B cell (primary cell): ENCODE measurements around the gene ADAMTSL5. TPM values are rescaled to one million over a fixed set of nuclear protein-coding genes. Genes with fewer than 3 reads are reported as not detected.

Experiments
- ATAC-seq: fragments of 200-7000 bp; cut with Tn5 transposase; one replicate; pipeline ENCODE4 v1.10.0; 2021; ENCODE audit warnings: low read depth, mild to moderate bottlenecking, moderate number of reproducible peaks, moderate library complexity
- CTCF ChIA-PET: fragments of 350-600 bp; sonication (Branson Sonifier 250); formaldehyde crosslinking; loops from one replicate; lab custom pipeline; 2021; ENCODE audit warnings: antibody characterized with exemption, inconsistent platforms; lab: Charles Lee
- POLR2A ChIA-PET: fragments of 350-600 bp; sonication (Branson Sonifier 250); formaldehyde crosslinking; loops from one replicate; lab custom pipeline; 2021; ENCODE audit warnings: antibody characterized with exemption; lab: Charles Lee
- DNase-seq: peaks from one replicate; pipeline ENCODE4 v3.0.0; 2013
- H2AFZ ChIP-seq: 2 replicates; pipeline ENCODE4 v1.6.1; 2012; ENCODE audit warnings: mild to moderate bottlenecking, low read depth, low read length; ENCODE audit not compliant: insufficient read depth, poor library complexity, severe bottlenecking
- H3K27ac ChIP-seq, 2 donors: 1 replicate in 1 of 2; 2 replicates in 1 of 2; pipeline ENCODE4 v1.5.1; 2012 to 2013; ENCODE audit warnings: low read length in 2 of 2, mild to moderate bottlenecking in 2 of 2, moderate library complexity in 1 of 2
- H3K27me3 ChIP-seq, 4 experiments: fragments of 200-600 bp in 1 of 4; sonication (generic) in 1 of 4; replicated peaks in 1 of 4; 1 replicate in 2 of 4; 2 replicates in 2 of 4; pipeline versions ENCODE4 v1.6.1 to v1.7.0; 2013 to 2016; ENCODE audit warnings: low read length in 3 of 4, mild to moderate bottlenecking in 2 of 4, mixed read lengths in 1 of 4, moderate library complexity in 1 of 4; ENCODE audit not compliant: insufficient read depth in 4 of 4, control insufficient read depth in 3 of 4; ENCODE audit errors: control extremely low read depth in 1 of 4
- H3K36me3 ChIP-seq, 2 experiments: replicated peaks in 1 of 2; 1 replicate in 1 of 2; 2 replicates in 1 of 2; pipeline versions ENCODE4 v1.6.1 to v1.7.1; 2013; ENCODE audit warnings: low read length in 1 of 2; ENCODE audit not compliant: insufficient read depth in 2 of 2, control insufficient read depth in 1 of 2; ENCODE audit errors: control extremely low read depth in 1 of 2, extremely low read depth in 1 of 2
- H3K4me1 ChIP-seq, 2 donors: fragments of 200-600 bp in 1 of 2; sonication (generic) in 1 of 2; 1 replicate in 1 of 2; 2 replicates in 1 of 2; pipeline versions ENCODE4 v1.5.1 to v1.6.1; 2013 to 2017; ENCODE audit warnings: low read length in 2 of 2; ENCODE audit not compliant: control insufficient read depth in 2 of 2, insufficient read depth in 2 of 2
- H3K4me2 ChIP-seq: replicated peaks from 2 replicates; pipeline ENCODE3; 2012; ENCODE audit warnings: mild to moderate bottlenecking, low read depth, low read length; ENCODE audit not compliant: poor library complexity, severe bottlenecking
- H3K4me3 ChIP-seq, 5 experiments: fragments of 200-600 bp in 1 of 5; sonication (generic) in 1 of 5; 1 replicate in 3 of 5; 2 replicates in 2 of 5; pipeline versions ENCODE4 v1.5.1 to v1.7.0; 2011 to 2016; ENCODE audit warnings: low read length in 4 of 5, mild to moderate bottlenecking in 4 of 5, low read depth in 2 of 5, control low read depth in 1 of 5, moderate library complexity in 1 of 5; ENCODE audit not compliant: insufficient read depth in 1 of 5; ENCODE audit errors: control extremely low read depth in 1 of 5, extremely low read depth in 1 of 5
- H3K79me2 ChIP-seq: fragments of 200-600 bp; sonication (generic); one replicate; pipeline ENCODE4 v1.6.0; 2016; ENCODE audit warnings: low read length; ENCODE audit not compliant: control insufficient read depth, insufficient read depth
- H3K9ac ChIP-seq: fragments of 200-600 bp; sonication (generic); 2 replicates; pipeline ENCODE4 v1.6.1; 2017; ENCODE audit warnings: mild to moderate bottlenecking, low read length, moderate library complexity
- H3K9me3 ChIP-seq, 3 donors: one replicate each; pipeline versions ENCODE4 v1.6.1 to v1.7.1; 2013; ENCODE audit warnings: low read length in 2 of 3; ENCODE audit not compliant: control insufficient read depth in 2 of 3, insufficient read depth in 1 of 3; ENCODE audit errors: control extremely low read depth in 1 of 3
- H4K20me1 ChIP-seq: 2 replicates; pipeline ENCODE4 v1.6.0; 2012; ENCODE audit warnings: mild to moderate bottlenecking, low read length; ENCODE audit not compliant: insufficient read depth, control insufficient read depth, poor library complexity, severe bottlenecking
- H3K27ac Mint-ChIP-seq: one replicate; pipeline ENCODE4 v1.8.0; 2021; ENCODE audit warnings: mixed read lengths
- H3K27me3 Mint-ChIP-seq: one replicate; pipeline ENCODE4 v1.8.0; 2021; ENCODE audit warnings: mixed read lengths
- H3K4me1 Mint-ChIP-seq: one replicate; pipeline ENCODE4 v1.8.0; 2021; ENCODE audit warnings: mixed read lengths
- H3K4me3 Mint-ChIP-seq: one replicate; pipeline ENCODE4 v1.8.0; 2021; ENCODE audit warnings: mixed read lengths
- H3K9me3 Mint-ChIP-seq: one replicate; pipeline ENCODE4 v1.8.0; 2022; ENCODE audit warnings: mixed read lengths; ENCODE audit not compliant: insufficient read depth
- EZH2 ChIP-seq: IDR thresholded peaks from 2 replicates; pipeline ENCODE4 v1.6.1; 2012; ENCODE audit warnings: borderline replicate concordance, low read depth, mild to moderate bottlenecking, moderate library complexity, low read length; ENCODE audit not compliant: insufficient read depth, poor library complexity, severe bottlenecking
- WGBS: methylation state at CpG from one replicate; pipeline ENCODE4 v1.1.5; 2013; ENCODE audit warnings: missing lambda C conversion rate; ENCODE audit not compliant: insufficient coverage; 5-methylcytosine and 5-hydroxymethylcytosine counted together
- intact Hi-C: fragments of 100-400 bp; cut with micrococcal nuclease; formaldehyde crosslinking; loops from one replicate; pipeline ENCODE4 v1.10.0; 2022
- polyA plus RNA-seq: library from polyadenylated mRNA; depleted of rRNA; stranded (reverse); fragments of >200 nt; gene quantifications from 2 replicates; pipeline ENCODE4 v1.2.3, GENCODE V29; 2012
- total RNA-seq, 2 donors: library from RNA; stranded (reverse); fragments of 120-200 nt in 1 of 2; gene quantifications; 1 replicate in 1 of 2; 2 replicates in 1 of 2; pipeline versions ENCODE4 v1.2.3 to v1.2.4, GENCODE V29; 2013 to 2022
- TF ChIP-seq, protein P1 (sequence below): fragments of 200-600 bp; IDR thresholded peaks from one replicate; pipeline ENCODE4 v1.8.0; 2022; ENCODE audit warnings: antibody characterized with exemption, mild to moderate bottlenecking

Gene ADAMTSL5
- total and polyA plus RNA-seq, 2 donors (not counting 1 experiment from before 2014, with no cell fraction given) = 0.09 TPM; not detected in 1

DNA sequence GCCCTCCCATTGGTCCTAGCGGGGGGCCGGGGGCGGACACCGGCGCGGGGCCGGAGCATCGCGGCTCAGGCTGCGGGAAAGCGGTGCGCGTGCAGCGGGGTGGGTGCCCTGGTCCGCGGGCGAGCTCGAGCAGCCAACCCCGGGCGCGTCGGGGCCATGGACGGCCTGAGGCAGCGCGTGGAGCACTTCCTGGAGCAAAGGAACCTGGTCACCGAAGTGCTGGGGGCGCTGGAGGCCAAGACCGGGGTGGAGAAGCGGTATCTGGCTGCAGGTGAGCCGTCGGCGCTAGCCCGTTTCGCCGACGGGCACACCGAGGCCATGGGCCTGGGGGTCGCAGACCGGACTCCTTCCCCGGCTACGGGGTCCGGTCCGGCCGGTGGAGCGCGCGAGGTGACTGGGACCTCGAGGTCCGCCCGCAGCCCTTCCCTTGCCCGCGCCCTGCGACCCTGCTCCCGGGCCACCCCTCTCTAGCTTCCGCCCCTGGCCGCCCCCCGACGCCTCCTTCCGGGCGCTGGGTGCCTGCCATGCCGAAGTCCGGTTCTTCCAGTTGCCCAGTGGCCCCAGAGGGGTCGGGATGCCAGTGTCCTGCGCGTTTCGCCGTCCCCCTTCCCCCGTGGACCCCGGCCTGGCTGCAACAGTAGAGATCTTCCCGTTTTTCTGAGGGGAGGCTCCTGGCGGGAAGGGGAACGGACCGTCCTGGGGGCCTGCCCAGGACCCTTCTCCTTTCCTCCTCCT, 21.5 kb downstream of the ADAMTSL5 start, which contains the start of gene REEP6:
REEP6 (plus strand) TSS at position 68 of the 735 bp plus-strand sequence; CDS start at position 157, 89 bp downstream.
- ATAC-seq (no peak), DNase-seq (no peak)
- H3K79me2 ChIP-seq = no peaks in the 10 kb centered on the region
- Mint-ChIP-seq H3K4me3 (peak within 1 kb of the TSS; percentile 90), H3K9me3 (no peaks in the 10 kb centered on the region), H3K27me3 (no peaks in the 10 kb centered on the region), H3K4me1 (peaks cover 15% of the 10 kb centered on the region), H3K27ac (peak within 1 kb of the TSS; percentile 84)
- 5% methylated on average over 70 of the region's 73 CpGs for WGBS
- no peak for TF ChIP-seq EZH2
- TF ChIP-seq, protein P1, sequence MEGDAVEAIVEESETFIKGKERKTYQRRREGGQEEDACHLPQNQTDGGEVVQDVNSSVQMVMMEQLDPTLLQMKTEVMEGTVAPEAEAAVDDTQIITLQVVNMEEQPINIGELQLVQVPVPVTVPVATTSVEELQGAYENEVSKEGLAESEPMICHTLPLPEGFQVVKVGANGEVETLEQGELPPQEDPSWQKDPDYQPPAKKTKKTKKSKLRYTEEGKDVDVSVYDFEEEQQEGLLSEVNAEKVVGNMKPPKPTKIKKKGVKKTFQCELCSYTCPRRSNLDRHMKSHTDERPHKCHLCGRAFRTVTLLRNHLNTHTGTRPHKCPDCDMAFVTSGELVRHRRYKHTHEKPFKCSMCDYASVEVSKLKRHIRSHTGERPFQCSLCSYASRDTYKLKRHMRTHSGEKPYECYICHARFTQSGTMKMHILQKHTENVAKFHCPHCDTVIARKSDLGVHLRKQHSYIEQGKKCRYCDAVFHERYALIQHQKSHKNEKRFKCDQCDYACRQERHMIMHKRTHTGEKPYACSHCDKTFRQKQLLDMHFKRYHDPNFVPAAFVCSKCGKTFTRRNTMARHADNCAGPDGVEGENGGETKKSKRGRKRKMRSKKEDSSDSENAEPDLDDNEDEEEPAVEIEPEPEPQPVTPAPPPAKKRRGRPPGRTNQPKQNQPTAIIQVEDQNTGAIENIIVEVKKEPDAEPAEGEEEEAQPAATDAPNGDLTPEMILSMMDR = no peak
- peak within 1 kb of the TSS; percentile 99 for H3K4me2 ChIP-seq
- H3K9ac ChIP-seq = peak within 1 kb of the TSS; percentile 71
- H3K27me3 ChIP-seq = peaks cover 0 to 7% (median 1%) of the 10 kb centered on the region in 4 experiments
- POLR2A ChIA-PET = interaction anchor here (0.6 to 0.8 kb wide), 7 partner anchors 13 to 222 kb away, joined by 3 to 9 read pairs (median 4); partner anchors contain the start of gene CIRBP
- no peaks in the 10 kb centered on the region for H3K36me3 ChIP-seq
- CTCF ChIA-PET = interaction anchor here (0.8 to 1.3 kb wide), 3 partner anchors 15 to 320 kb away, joined by 3 to 4 read pairs (median 3); partner anchors contain the start of gene ATP8B3
- peaks cover 0 to 12% (median 0%) of the 10 kb centered on the region in 3 donors for H3K9me3 ChIP-seq
- H3K4me1 ChIP-seq = peaks cover 14 to 17% of the 10 kb centered on the region in 2 donors
- H3K27ac ChIP-seq = peak within 1 kb of the TSS in 1 of 2 donors; percentile 14
- H3K4me3 ChIP-seq = peak within 1 kb of the TSS; percentile 39 to 71 (median 52)
- no peaks in the 10 kb centered on the region for H4K20me1 ChIP-seq
- H2AFZ ChIP-seq = peak within 1 kb of the TSS; percentile 82
- intact Hi-C loops = loop anchor here (2.0 kb wide), 3 partner anchors 20 to 222 kb away; partner anchors contain the start of gene CIRBP
